H9 (cell line): ENCODE results near the gene FAM120A. TPM values are rescaled to one million over a fixed set of nuclear protein-coding genes. Genes with fewer than 3 reads are reported as not detected.

Experiments
- DNase-seq: peaks from one replicate; pipeline ENCODE4 v3.0.0-alpha.2; 2017
- H2AFZ ChIP-seq: one replicate; pipeline ENCODE4 v1.6.1; 2013; ENCODE audit warnings: mild to moderate bottlenecking, low read length, control low read depth, moderate library complexity
- H2AK5ac ChIP-seq: 2 replicates; pipeline ENCODE4 v1.6.1; 2013; ENCODE audit warnings: low read length, control low read depth, mixed read lengths; ENCODE audit not compliant: insufficient read length
- H2BK120ac ChIP-seq: one replicate; pipeline ENCODE4 v1.6.1; 2013; ENCODE audit warnings: low read depth, mild to moderate bottlenecking, low read length, control low read depth, inconsistent platforms; ENCODE audit not compliant: poor library complexity, severe bottlenecking
- H2BK12ac ChIP-seq: 2 replicates; pipeline ENCODE4 v1.6.1; 2013; ENCODE audit warnings: low read length, control low read depth, mixed read lengths, low read depth; ENCODE audit not compliant: insufficient read length
- H2BK15ac ChIP-seq: 2 replicates; pipeline ENCODE4 v1.6.1; 2013; ENCODE audit warnings: low read depth, low read length, control low read depth
- H2BK20ac ChIP-seq: one replicate; pipeline ENCODE4 v1.6.1; 2013; ENCODE audit warnings: low read depth, mild to moderate bottlenecking, low read length, control low read depth, inconsistent platforms; ENCODE audit not compliant: poor library complexity, severe bottlenecking
- H2BK5ac ChIP-seq: 2 replicates; pipeline ENCODE4 v1.6.1; 2013; ENCODE audit warnings: low read length, control low read depth, mixed read lengths; ENCODE audit not compliant: insufficient read length
- H3K14ac ChIP-seq: 2 replicates; pipeline ENCODE4 v1.6.1; 2013; ENCODE audit warnings: low read length, control low read depth; ENCODE audit not compliant: insufficient read depth
- H3K18ac ChIP-seq: 2 replicates; pipeline ENCODE4 v1.6.1; 2013; ENCODE audit warnings: low read depth, mild to moderate bottlenecking, mixed read lengths, low read length, control low read depth; ENCODE audit not compliant: insufficient read length
- H3K23ac ChIP-seq: 2 replicates; pipeline ENCODE4 v1.6.1; 2013; ENCODE audit warnings: low read length, control low read depth, mixed read lengths, low read depth; ENCODE audit not compliant: insufficient read length
- H3K23me2 ChIP-seq: 2 replicates; pipeline ENCODE4 v1.6.1; 2013; ENCODE audit warnings: low read depth, mild to moderate bottlenecking, mixed read lengths, low read length, control low read depth; ENCODE audit not compliant: insufficient read length, poor library complexity, severe bottlenecking
- H3K27ac ChIP-seq: 2 replicates; pipeline ENCODE4 v1.5.1; 2013; ENCODE audit warnings: low read length, control low read depth, mixed read lengths, low read depth; ENCODE audit not compliant: insufficient read length
- H3K27me3 ChIP-seq: 2 replicates; pipeline ENCODE4 v1.6.1; 2013; ENCODE audit warnings: low read length, control low read depth, inconsistent platforms; ENCODE audit not compliant: insufficient read depth
- H3K4ac ChIP-seq: 2 replicates; pipeline ENCODE4 v1.6.1; 2013; ENCODE audit warnings: low read depth, mild to moderate bottlenecking, control low read depth, inconsistent platforms, low read length, moderate library complexity
- H3K4me1 ChIP-seq: 2 replicates; pipeline ENCODE4 v1.6.1; 2013; ENCODE audit warnings: low read length, control low read depth, inconsistent platforms; ENCODE audit not compliant: insufficient read depth
- H3K4me2 ChIP-seq: 2 replicates; pipeline ENCODE4 v1.6.1; 2013; ENCODE audit warnings: low read length, control low read depth, mixed read lengths; ENCODE audit not compliant: insufficient read length, insufficient read depth
- H3K56ac ChIP-seq: 2 replicates; pipeline ENCODE4 v1.6.1; 2013; ENCODE audit warnings: low read depth, mild to moderate bottlenecking, mixed read lengths, low read length, control low read depth; ENCODE audit not compliant: insufficient read length
- H3K79me1 ChIP-seq: 2 replicates; pipeline ENCODE4 v1.6.1; 2013; ENCODE audit warnings: low read depth, mild to moderate bottlenecking, moderate library complexity, low read length, control low read depth, inconsistent platforms; ENCODE audit not compliant: insufficient read depth, poor library complexity, severe bottlenecking
- H3K79me2 ChIP-seq: 2 replicates; pipeline ENCODE4 v1.6.1; 2013; ENCODE audit warnings: low read length, control low read depth, inconsistent platforms; ENCODE audit not compliant: insufficient read depth
- H3K9ac ChIP-seq: 2 replicates; pipeline ENCODE4 v1.6.1; 2013; ENCODE audit warnings: low read length, control low read depth, mixed read lengths; ENCODE audit not compliant: insufficient read length; ENCODE audit errors: extremely low read depth
- H3K9me3 ChIP-seq: one replicate; pipeline ENCODE4 v1.6.1; 2013; ENCODE audit warnings: low read depth, low read length, inconsistent platforms; ENCODE audit not compliant: control insufficient read depth
- H3T11ph ChIP-seq: one replicate; pipeline ENCODE4 v1.6.1; 2013; ENCODE audit warnings: mild to moderate bottlenecking, low read length, control low read depth, inconsistent platforms
- H4K20me1 ChIP-seq: one replicate; pipeline ENCODE4 v1.6.1; 2013; ENCODE audit not compliant: control insufficient read depth, insufficient read length, insufficient read depth
- H4K5ac ChIP-seq: 2 replicates; pipeline ENCODE4 v1.6.1; 2013; ENCODE audit warnings: low read depth, mild to moderate bottlenecking, mixed read lengths, low read length, control low read depth; ENCODE audit not compliant: insufficient read length
- H4K8ac ChIP-seq: replicated peaks from 2 replicates; pipeline ENCODE4 v1.6.1; 2013; ENCODE audit warnings: low read length, control low read depth, mixed read lengths, low read depth; ENCODE audit not compliant: insufficient read length
- H4K91ac ChIP-seq: 2 replicates; pipeline ENCODE4 v1.6.1; 2013; ENCODE audit warnings: low read depth, mild to moderate bottlenecking, moderate library complexity, mixed read lengths, low read length, control low read depth; ENCODE audit not compliant: insufficient read length
- H3K27ac Mint-ChIP-seq, 3 experiments: 2 replicates in 2 of 3; 3 replicates in 1 of 3; pipeline ENCODE4 v1.8.0; 2020 to 2021; ENCODE audit warnings: mixed read lengths in 3 of 3, mild to moderate bottlenecking in 1 of 3, moderate library complexity in 1 of 3
- H3K27me3 Mint-ChIP-seq: 2 replicates; pipeline ENCODE4 v1.8.0; 2021; ENCODE audit warnings: low read depth, mild to moderate bottlenecking, moderate library complexity, mixed read lengths
- H3K36me3 Mint-ChIP-seq, 3 experiments: 2 replicates in 2 of 3; 3 replicates in 1 of 3; pipeline ENCODE4 v1.8.0; 2020 to 2021; ENCODE audit warnings: low read depth in 3 of 3, mixed read lengths in 3 of 3; ENCODE audit not compliant: insufficient read depth in 1 of 3
- H3K4me1 Mint-ChIP-seq, 2 experiments: 2 replicates each; pipeline ENCODE4 v1.8.0; 2020; ENCODE audit warnings: mixed read lengths in 2 of 2
- H3K4me3 Mint-ChIP-seq, 2 experiments: 2 replicates in 1 of 2; 3 replicates in 1 of 2; pipeline ENCODE4 v1.8.0; 2020 to 2021; ENCODE audit warnings: mild to moderate bottlenecking in 2 of 2, mixed read lengths in 2 of 2, moderate library complexity in 1 of 2
- H3K9me3 Mint-ChIP-seq, 2 experiments: 2 replicates in 1 of 2; 3 replicates in 1 of 2; pipeline ENCODE4 v1.8.0; 2020; ENCODE audit warnings: mild to moderate bottlenecking in 2 of 2, mixed read lengths in 2 of 2, moderate library complexity in 1 of 2
- WGBS: extraction: QIAGEN DNeasy Blood & Tissue Kit; methylation state at CpG from one replicate; pipeline ENCODE4 v1.1.7; 2013; ENCODE audit warnings: missing lambda C conversion rate, low lambda C conversion rate, mixed read lengths; ENCODE audit not compliant: insufficient read length; ENCODE audit errors: extremely low coverage; 5-methylcytosine and 5-hydroxymethylcytosine counted together
- total RNA-seq: library from RNA; stranded (reverse); gene quantifications from 2 replicates; pipeline ENCODE4 v1.2.1, GENCODE V29; 2021
- TF ChIP-seq, protein P1 (sequence below): fragments of 200-600 bp; sonication (generic); conservative IDR thresholded peaks from 3 replicates; pipeline ENCODE4 v1.8.0; 2021; ENCODE audit warnings: antibody characterized with exemption, mild to moderate bottlenecking

The FAM120A gene
- total RNA-seq, 1 experiment from 2014 or later: 57.7 TPM

DNA sequence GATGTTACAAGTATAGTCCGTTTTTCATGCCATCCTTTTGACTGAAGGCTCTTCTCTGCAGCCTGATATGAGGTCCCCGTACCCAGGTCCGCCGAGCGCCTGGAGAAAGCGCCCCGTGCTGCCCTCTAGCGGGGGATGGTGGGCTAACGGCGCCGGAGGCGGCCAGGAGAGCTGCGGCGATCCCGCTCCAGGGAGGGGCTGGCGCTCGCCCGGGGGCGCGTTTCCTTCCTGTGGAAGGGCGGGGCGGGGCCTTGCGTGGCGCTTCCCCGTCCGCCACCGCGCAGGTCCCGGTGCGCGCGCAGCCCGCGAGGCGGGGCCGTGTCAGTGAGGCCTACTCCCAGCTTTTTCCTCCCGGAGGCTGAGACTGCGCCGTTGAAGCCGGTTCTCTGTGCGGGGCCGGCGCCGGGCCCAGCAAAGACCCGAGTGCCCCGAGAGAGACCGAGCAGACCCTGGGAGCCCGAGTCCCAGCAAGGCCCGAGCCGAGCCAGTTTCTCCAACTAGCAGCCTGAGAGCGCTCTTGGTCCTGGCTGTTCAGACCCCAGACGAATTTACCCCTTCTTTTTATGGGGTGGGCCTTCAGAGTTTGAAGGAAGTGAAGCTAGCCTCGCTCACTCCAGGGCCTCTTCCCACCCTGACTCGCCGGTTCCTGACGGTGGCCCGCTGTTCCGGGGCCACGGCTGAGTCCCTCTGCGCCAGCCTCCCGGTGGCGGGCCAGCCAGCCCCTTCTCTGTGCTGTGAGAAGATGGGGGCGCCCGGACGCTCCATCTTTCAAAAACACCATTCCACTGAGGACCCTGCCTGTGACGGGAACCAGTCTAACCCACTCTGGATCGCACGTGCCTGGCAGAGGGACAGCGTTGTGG is 115.2 kb downstream of the FAM120A start:
- peak overlapping the region; percentile 54 for H3K18ac ChIP-seq
- no CpG with 5 or more reads among the region's 69 CpGs for WGBS
- H2BK120ac ChIP-seq: no peak overlapping the region
- H2AK5ac ChIP-seq: no peak overlapping the region
- H2BK15ac ChIP-seq: no peak overlapping the region
- no peak overlapping the region for H4K8ac ChIP-seq
- Mint-ChIP-seq H3K36me3 (peaks cover 23 to 38% (median 36%) of the 10 kb centered on the region in 3 experiments), H3K4me3 (peak overlapping the region; percentile 62 to 72), H3K27ac (peak overlapping the region in 2 of 3 experiments; percentile 61 to 83; a peak in 2 of 7 replicates), H3K4me1 (peaks cover 21 to 23% of the 10 kb centered on the region in 2 experiments), H3K27me3 (peaks cover 4% of the 10 kb centered on the region; the same call in 1 of the 2 replicates), H3K9me3 (peaks cover 5 to 8% of the 10 kb centered on the region in 2 experiments; a peak in 4 of 5 replicates)
- H4K20me1 ChIP-seq: no peaks in the 10 kb centered on the region
- H3K27ac ChIP-seq: peak overlapping the region; percentile 7
- peak; percentile 96 for DNase-seq
- no peak overlapping the region for H3T11ph ChIP-seq
- no peak overlapping the region for H2BK20ac ChIP-seq
- H3K23ac ChIP-seq: no peak overlapping the region
- peak overlapping the region; percentile 65; the same call in 1 of the 2 replicates for H3K14ac ChIP-seq
- H3K79me2 ChIP-seq: no peaks in the 10 kb centered on the region
- H2AFZ ChIP-seq: no peak overlapping the region
- no peaks in the 10 kb centered on the region for H3K27me3 ChIP-seq
- H3K9ac ChIP-seq: peak overlapping the region; percentile 46
- H3K79me1 ChIP-seq: no peaks in the 10 kb centered on the region
- no peaks in the 10 kb centered on the region; the same call in 1 of the 2 replicates for H3K4me1 ChIP-seq
- H4K91ac ChIP-seq: no peak overlapping the region
- H3K9me3 ChIP-seq: no peaks in the 10 kb centered on the region
- no peak overlapping the region for H3K56ac ChIP-seq
- no peak overlapping the region for H4K5ac ChIP-seq
- H3K4ac ChIP-seq: 0 out of 2 replicates have a peak overlapping the region, but pooled peaks have one; percentile 59
- peaks cover 6% of the 10 kb centered on the region for H3K23me2 ChIP-seq
- no peak overlapping the region for H2BK12ac ChIP-seq
- H2BK5ac ChIP-seq: no peak overlapping the region
- TF ChIP-seq, protein P1, sequence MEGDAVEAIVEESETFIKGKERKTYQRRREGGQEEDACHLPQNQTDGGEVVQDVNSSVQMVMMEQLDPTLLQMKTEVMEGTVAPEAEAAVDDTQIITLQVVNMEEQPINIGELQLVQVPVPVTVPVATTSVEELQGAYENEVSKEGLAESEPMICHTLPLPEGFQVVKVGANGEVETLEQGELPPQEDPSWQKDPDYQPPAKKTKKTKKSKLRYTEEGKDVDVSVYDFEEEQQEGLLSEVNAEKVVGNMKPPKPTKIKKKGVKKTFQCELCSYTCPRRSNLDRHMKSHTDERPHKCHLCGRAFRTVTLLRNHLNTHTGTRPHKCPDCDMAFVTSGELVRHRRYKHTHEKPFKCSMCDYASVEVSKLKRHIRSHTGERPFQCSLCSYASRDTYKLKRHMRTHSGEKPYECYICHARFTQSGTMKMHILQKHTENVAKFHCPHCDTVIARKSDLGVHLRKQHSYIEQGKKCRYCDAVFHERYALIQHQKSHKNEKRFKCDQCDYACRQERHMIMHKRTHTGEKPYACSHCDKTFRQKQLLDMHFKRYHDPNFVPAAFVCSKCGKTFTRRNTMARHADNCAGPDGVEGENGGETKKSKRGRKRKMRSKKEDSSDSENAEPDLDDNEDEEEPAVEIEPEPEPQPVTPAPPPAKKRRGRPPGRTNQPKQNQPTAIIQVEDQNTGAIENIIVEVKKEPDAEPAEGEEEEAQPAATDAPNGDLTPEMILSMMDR: peak; percentile 99
- peak overlapping the region; percentile 61 for H3K4me2 ChIP-seq
